AG09309 (cell line): Measurements from ENCODE around the gene SOCS3.

Experiments
- DNase-seq: peaks from one replicate; pipeline ENCODE4 v3.0.0-alpha.2; 2010; ENCODE audit warnings: low read depth
- H3K4me3 ChIP-seq: 2 replicates; pipeline ENCODE4 v1.5.1; 2011; ENCODE audit warnings: mild to moderate bottlenecking, low read depth, low read length, moderate library complexity; ENCODE audit not compliant: control insufficient read depth
- TF ChIP-seq, protein P1 (sequence below): IDR thresholded peaks from 2 replicates; pipeline ENCODE4 v1.5.1; 2011; ENCODE audit warnings: mild to moderate bottlenecking, low read depth, low read length, inconsistent platforms; ENCODE audit not compliant: insufficient read depth, control insufficient read depth; ENCODE audit errors: missing control alignments

SOCS3 gene

DNA sequence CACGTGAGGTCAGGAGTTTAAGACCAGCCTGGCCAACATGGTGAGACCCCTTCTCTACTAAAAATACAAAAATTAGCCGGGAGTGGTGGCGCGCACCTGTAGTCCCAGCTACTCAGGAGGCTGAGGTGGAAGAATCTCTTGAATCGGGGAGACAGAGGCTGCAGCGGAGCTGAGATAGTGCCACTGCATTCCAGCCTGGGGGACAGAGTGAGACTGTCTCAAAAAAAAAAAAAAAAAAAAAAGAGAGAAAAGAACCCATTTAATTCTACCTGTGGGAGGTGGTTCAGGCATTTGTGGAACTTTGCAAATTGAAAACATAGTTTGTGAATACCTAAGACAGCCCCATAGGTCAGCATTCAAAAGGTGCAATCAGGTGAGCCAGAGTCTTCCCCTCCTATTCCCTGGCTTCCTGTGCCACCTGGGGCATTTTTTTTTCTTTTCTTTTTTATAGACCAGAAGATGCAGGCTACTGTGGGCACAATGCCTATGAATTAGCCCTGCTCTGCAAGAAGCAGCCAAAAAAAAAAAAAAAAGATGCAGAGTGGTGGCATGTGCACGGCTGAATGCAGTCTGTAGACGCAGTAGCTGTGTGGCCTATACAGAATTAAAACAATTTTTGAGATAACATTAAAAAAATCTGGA lies 9.1 kb upstream of the SOCS3 start:
- TF ChIP-seq, protein P1, sequence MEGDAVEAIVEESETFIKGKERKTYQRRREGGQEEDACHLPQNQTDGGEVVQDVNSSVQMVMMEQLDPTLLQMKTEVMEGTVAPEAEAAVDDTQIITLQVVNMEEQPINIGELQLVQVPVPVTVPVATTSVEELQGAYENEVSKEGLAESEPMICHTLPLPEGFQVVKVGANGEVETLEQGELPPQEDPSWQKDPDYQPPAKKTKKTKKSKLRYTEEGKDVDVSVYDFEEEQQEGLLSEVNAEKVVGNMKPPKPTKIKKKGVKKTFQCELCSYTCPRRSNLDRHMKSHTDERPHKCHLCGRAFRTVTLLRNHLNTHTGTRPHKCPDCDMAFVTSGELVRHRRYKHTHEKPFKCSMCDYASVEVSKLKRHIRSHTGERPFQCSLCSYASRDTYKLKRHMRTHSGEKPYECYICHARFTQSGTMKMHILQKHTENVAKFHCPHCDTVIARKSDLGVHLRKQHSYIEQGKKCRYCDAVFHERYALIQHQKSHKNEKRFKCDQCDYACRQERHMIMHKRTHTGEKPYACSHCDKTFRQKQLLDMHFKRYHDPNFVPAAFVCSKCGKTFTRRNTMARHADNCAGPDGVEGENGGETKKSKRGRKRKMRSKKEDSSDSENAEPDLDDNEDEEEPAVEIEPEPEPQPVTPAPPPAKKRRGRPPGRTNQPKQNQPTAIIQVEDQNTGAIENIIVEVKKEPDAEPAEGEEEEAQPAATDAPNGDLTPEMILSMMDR = no peak
- no peak overlapping the region for H3K4me3 ChIP-seq
- no peak for DNase-seq

DNA sequence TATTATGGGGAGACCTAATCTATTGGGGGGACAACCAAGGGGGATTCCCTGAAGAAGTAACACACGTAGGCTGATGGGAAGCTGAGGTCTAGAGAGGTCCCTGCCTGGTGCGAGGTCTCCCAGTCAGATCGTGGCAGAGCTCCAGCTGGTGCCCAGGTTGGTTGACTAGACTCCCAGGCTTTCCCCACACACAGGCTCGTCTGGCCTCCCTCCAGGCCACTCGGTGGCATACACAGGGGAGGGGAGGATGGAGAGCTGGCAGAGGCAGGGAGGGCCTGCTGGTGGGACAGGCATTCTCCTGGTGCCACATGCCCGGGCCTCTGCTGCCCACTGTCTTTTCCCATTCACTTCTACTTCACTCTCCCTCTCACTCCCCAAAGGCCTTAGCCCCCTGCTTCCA lies 8.5 kb upstream of the SOCS3 start:
- H3K4me3 ChIP-seq = no peak overlapping the region
- DNase-seq = no peak
- TF ChIP-seq, protein P1 = no peak

DNA sequence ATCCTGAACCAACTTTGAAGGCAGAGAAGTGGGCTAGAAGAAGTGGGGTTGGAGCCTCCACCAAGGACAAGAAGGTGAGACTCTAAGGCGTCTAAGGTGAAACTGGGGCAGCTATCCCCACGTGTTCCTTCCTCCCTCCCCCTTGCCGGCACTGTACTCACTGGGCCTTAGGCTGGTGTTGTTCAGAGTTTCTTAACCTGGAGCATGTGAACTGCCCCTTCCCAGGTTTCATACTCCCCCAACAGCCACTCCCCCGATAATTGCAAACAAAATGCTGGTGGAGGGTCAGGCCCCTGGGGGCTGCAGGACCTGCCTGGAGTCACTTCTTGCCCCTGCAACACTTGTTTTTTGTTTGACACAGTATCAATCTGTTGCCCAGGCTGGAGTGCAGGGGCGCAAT lies 7.3 kb upstream of the SOCS3 start:
- H3K4me3 ChIP-seq = no peak overlapping the region
- TF ChIP-seq, protein P1 = no peak
- no peak for DNase-seq

DNA sequence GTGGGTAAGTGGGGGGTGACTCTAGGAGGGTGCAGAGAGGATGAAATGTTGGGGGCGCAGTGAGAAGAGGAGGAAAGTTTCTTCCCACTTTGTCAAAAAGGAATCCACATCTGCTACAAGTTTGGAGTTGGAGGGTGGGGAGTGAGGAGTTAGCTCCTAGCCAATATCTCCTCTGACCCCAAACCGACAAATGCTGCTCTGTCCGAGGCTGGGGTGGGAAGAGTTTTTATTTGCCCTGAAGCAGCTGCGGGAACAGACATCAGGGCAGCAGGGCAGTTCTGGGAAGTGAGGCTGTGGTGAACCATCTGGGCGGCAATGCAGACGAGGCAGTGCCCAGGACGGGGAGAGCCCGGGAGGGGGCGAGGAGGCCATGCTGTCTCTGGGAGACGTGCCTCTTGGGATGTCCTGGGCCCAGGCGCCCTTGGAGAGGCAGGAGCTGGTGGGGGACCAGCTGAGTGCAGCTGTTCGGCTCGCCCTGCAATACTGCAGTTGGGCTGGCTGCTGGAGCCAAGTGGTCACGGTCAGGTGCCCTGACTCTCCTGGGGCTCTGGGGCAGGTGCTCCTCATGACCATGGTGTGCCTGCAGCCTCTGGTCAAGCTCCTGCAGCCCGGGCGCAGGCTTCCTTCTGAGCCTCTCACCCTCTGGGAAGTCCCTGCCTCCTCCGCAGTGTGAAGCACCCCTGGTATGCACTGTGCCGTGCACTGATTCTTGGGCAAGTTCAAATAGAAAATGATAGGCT lies 6.4 kb upstream of the SOCS3 start:
- TF ChIP-seq, protein P1 = no peak
- DNase-seq = no peak
- H3K4me3 ChIP-seq = no peak overlapping the region

DNA sequence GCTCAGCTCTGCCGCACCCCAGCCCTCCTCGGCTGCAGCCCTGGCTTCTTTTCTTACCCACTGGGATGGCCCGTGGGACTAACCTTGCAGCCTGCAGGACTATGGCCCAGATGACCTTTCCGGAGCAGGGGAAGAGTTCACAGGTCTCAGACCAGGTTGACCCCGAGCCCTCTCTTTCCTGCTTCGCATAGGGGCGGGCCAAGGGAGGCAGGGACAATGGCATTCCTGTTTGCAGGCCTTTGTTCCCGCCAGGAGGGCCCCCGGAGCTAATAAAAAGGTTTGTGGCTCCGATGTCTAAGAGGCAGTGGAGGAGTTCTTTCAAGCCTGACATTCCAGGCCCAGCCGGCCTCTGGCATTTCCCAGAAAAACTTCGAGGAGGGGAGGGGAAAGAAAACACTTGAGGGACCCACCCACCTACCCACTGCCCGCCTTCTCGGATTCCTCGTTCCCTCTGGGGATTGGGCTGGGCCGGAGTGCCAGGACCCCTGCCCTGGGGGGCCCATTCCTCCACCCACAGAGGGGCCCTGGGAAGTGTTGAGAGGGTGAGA lies 5.8 kb upstream of the SOCS3 start:
- no peak overlapping the region for H3K4me3 ChIP-seq
- DNase-seq = no peak
- TF ChIP-seq, protein P1 = no peak

DNA sequence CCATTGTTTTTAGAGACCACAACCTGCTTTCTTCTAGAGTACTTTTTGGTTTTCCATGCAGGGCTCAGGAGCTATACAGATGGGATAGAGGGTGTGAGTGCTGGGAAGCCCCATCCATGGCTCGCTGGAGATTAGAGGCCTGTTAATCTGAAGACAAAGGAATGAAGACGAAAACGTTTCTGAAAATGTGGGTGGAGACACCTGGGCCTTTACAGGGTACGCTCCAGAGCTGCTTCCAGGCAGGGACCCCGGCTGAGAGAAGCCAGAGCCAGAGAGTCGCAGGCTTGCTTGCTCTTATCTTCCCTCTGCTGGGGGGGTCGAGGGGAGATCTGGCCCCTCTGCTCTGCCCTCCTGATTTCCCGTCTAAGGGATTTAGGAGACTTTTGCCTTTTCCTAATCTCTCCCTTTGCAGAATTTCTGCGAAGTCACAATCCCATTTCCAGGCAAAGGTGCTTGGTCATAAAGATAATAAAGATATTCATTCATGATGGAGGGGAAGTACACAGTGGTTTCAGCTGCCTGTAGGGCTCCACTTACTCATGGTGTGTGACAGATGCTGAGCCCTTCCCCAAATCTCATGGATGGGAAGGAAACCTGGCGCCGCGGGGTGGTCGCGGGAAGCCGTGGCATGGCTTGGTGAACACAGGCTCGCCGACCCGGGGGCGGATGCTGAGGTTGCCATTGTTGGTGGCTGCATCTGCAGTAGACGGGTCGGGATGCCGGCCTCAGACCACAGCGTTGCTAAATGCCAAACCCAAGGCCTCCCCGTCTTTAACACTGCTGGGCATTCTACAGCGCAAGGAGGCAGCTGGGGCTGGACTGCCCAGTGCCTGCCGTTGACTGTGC lies 4.8 kb upstream of the SOCS3 start:
- TF ChIP-seq, protein P1 = no peak
- no peak overlapping the region for H3K4me3 ChIP-seq
- DNase-seq = no peak
